ENCODE results near the gene MTCH2.

The MTCH2 gene

GRCh38 chr11:47631473-47631872 is 10.9 kb downstream of the MTCH2 start:
- no peak for DNase-seq

- no peak for DNase-seq
Observed at GRCh38 chr11:47628026-47628425, 14.3 kb downstream of the MTCH2 start.

- DNase-seq: no peak
Observed at GRCh38 chr11:47626234-47626633, 16.1 kb downstream of the MTCH2 start.

- no peak for DNase-seq
Observed at GRCh38 chr11:47620836-47621378, 21.5 kb downstream of the MTCH2 start.

GRCh38 chr11:47617417-47617809 is 24.9 kb downstream of the MTCH2 start:
- DNase-seq: no peak

GRCh38 chr11:47616726-47617416 is 25.5 kb downstream of the MTCH2 start:
- DNase-seq: peak; percentile 13

GRCh38 chr11:47615249-47615648 is 27.1 kb downstream of the MTCH2 start:
- no peak for DNase-seq

- no peak for DNase-seq
Observed at GRCh38 chr11:47611348-47611794, 31.0 kb downstream of the MTCH2 start.

GRCh38 chr11:47609675-47610074 is 32.7 kb downstream of the MTCH2 start:
- DNase-seq: no peak

GRCh38 chr11:47607380-47607779 is 35.0 kb downstream of the MTCH2 start:
- no peak for DNase-seq

GRCh38 chr11:47606731-47607130 is 35.6 kb downstream of the MTCH2 start:
- no peak for DNase-seq

GRCh38 chr11:47605921-47606320 is 36.4 kb downstream of the MTCH2 start:
- DNase-seq: no peak

- no peak for DNase-seq
Observed at GRCh38 chr11:47603295-47603694, 39.1 kb downstream of the MTCH2 start.

GRCh38 chr11:47599902-47600301 is 42.5 kb downstream of the MTCH2 start:
- no peak for DNase-seq

- DNase-seq: no peak
Observed at GRCh38 chr11:47595967-47596366, 46.4 kb downstream of the MTCH2 start.

- no peak for DNase-seq
Observed at GRCh38 chr11:47595029-47595428, 47.3 kb downstream of the MTCH2 start.

GRCh38 chr11:47593934-47594855 is 48.2 kb downstream of the MTCH2 start, which contains the start of gene C1QTNF4:
C1QTNF4 (minus strand) TSS chr11:47594411; CDS start chr11:47590810, 3,601 bp downstream.
- DNase-seq: no peak

GRCh38 chr11:47593492-47593933 is 48.8 kb downstream of the MTCH2 start:
- DNase-seq: no peak

- no peak for DNase-seq
Observed at GRCh38 chr11:47592970-47593369, 49.4 kb downstream of the MTCH2 start.

GRCh38 chr11:47592251-47592650 is 50.1 kb downstream of the MTCH2 start:
- no peak for DNase-seq

- no peak for DNase-seq
Observed at GRCh38 chr11:47591764-47592163, 50.6 kb downstream of the MTCH2 start.

GRCh38 chr11:47589977-47590861 is 52.1 kb downstream of the MTCH2 start:
- DNase-seq: no peak

GRCh38 chr11:47589584-47589976 is 52.8 kb downstream of the MTCH2 start:
- no peak for DNase-seq
